Activated effector memory CD4-positive, alpha-beta T cell treated with Interleukin-2 at 50 U/mL for 16 hours (primary cell): ENCODE measurements around the gene SEMA6A.

ENCODE experiments used
- DNase-seq: peaks from one replicate; pipeline ENCODE4 v3.0.0-alpha.2; 2020

SEMA6A gene

DNA sequence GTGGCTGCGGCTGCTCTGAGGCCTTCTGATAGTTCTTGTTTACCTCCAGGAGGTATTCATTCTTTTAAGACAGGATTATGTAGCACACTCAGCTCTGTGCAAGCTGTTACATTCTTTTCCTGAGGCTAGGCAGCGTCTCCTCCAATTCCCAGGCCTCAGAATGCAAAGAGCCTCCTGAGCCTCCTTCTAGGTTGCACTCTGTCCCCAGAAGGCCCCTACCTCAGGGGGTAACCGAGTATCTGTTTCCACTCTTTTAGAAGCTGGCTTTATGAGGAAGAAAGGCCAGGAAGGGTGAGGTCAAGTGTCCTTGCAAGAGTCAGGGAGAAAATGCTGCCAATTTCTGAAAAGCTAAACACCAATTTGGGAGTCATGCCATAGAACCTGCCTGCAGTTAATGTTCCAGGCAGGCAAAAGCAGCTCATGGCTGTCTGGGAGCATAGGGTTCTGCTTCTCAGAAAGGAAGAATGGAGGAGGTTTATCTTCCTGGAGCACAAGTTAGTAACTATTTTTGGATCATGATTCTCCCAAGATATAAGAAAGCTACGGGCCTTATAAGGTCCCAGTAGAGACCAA lies 178.9 kb downstream of the SEMA6A start:
- DNase-seq, result no peak

DNA sequence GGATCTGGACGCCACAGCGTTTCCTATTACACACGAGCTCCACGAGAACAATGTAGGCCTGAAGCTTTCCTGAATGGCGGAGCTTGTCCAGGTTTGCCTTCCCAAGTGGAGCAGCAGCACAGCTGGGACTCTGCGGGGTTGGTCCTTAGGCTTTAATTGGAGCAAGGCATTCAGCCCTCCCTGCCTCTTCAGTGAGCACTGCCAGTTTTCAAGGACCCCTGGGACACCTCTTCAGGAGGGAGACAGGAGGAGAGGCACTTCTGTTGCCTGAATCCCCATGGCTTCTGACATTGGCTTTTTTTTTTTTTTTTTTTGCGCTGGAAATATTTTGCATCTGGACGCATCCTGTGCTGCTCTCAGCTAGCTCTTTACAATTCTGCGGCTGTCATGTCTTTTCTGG lies 179.4 kb downstream of the SEMA6A start:
- no peak for DNase-seq

GRCh38 chr5:116394186-116394867 lies 180.3 kb downstream of the SEMA6A start:
- no peak for DNase-seq
